UCSD-AML1 (cell line): ENCODE data around the gene SIRT7.

Source experiments
- DNase-seq: peaks from one replicate; lab custom pipeline; 2025; ENCODE audit not compliant: unreplicated experiment; lab: John Stamatoyannopoulos, UW

Gene SIRT7

DNA sequence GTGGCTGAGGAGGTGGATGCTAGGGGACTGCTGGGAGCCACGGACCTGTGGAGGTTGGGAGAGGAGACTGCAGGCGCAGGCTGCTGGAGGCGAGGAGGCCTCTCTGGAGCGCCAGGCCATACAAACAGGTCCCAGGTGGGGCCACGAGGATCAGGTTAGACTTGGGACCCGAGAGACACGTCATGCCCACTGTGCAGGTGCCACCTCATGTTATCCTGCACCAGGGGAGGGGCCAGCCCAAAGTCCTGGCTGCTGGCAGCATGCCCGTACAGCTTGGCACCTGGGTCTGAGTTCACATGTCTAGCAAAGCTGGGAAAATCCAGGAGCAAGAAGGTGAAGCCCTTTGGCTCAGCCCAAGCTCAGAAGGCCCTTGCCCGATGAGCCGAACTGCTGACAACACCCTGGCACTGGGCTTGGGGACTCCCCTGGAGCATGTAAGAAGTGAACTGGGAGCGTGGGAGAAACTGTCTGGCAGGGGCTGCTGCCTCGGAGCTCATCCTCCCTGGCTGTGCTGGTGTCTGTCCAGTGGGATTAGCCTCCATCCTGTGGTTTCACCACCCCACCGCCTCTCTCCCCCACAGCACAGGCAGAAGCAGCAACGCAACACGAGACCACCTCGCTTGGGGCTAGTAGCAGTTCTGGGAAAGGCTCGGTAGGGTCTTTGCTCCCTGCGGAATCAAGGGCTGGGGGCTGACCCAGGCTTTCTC, 52.1 kb downstream of the SIRT7 start:
- DNase-seq, result no peak

GRCh38 chr17:81865358-81865732, 52.6 kb downstream of the SIRT7 start:
- DNase-seq, result no peak

GRCh38 chr17:81863833-81864768, 53.9 kb downstream of the SIRT7 start:
- DNase-seq, result no peak

DNA sequence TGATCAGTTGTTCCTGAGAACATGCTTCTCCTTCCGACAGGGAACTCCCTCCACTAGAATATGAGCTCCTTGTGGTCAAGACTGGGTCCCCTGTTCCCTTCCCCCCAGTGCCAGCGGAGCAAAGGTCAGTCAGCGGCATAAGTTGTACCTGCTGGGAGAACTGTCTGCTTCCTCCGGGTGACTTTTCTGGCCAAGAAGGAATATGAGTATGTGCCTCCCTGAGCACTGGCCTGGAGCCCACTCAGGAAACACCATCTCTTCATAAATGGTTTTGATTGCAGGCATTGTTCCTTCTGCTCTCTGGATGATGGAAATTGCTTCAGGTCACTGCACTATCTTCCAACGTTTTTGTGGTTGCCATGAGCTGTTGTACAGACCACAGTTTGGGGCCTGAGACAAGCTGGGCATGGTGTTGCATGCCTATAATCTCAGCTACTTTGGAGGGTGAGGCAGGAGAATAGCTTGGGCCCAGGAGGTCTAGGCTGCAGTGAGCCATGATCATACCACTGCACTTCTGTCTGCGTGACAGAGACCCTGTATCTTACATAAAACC, 54.8 kb downstream of the SIRT7 start:
- no peak for DNase-seq
